Caco-2 (cell line): ENCODE results near the gene ZMYND8. TPM values are rescaled to one million over a fixed set of nuclear protein-coding genes. Genes with fewer than 3 reads are reported as not detected.

ENCODE experiments used
- BruUV-seq: library from RNA; stranded (reverse); fragments of 400-500 nt; replicated peaks from 2 replicates; lab custom pipeline; 2021; lab: Mats Ljungman, UMichigan
- CTCF ChIA-PET: fragments of 300-600 bp; sonication (Branson Sonifier 250); formaldehyde crosslinking; loops from one replicate; lab custom pipeline; 2022; ENCODE audit warnings: antibody characterized with exemption; lab: Charles Lee
- POLR2A ChIA-PET: fragments of 300-600 bp; sonication (Branson Sonifier 250); formaldehyde crosslinking; loops from one replicate; lab custom pipeline; 2022; ENCODE audit warnings: antibody characterized with exemption; lab: Charles Lee
- DNase-seq, 2 experiments: peaks; one replicate each; pipeline versions ENCODE4 v3.0.0 to v3.0.0-alpha.2; 2020 to 2022
- H3K27me3 ChIP-seq: replicated peaks from 2 replicates; pipeline ENCODE4 v1.6.0; 2011; ENCODE audit warnings: low read length; ENCODE audit not compliant: control insufficient read depth, insufficient read depth
- H3K36me3 ChIP-seq: 2 replicates; pipeline ENCODE4 v1.5.1; 2011; ENCODE audit warnings: low read length; ENCODE audit not compliant: control insufficient read depth, insufficient read depth
- H3K4me1 ChIP-seq: fragments of 250-450 bp; sonication (Bioruptor Pico); 2 replicates; pipeline ENCODE4 v1.5.1; 2020; ENCODE audit warnings: mild to moderate bottlenecking
- H3K4me3 ChIP-seq: 2 replicates; pipeline ENCODE4 v1.5.1; 2011; ENCODE audit warnings: low read depth, mild to moderate bottlenecking, control low read depth, low read length
- H3K9me3 ChIP-seq: fragments of 250-450 bp; sonication (Bioruptor Pico); 2 replicates; pipeline ENCODE4 v1.5.1; 2020; ENCODE audit warnings: mild to moderate bottlenecking, moderate library complexity
- H3K27ac Mint-ChIP-seq: one replicate; pipeline ENCODE4 v1.8.0; 2022; ENCODE audit warnings: mixed read lengths; ENCODE audit not compliant: unreplicated experiment
- H3K27me3 Mint-ChIP-seq: one replicate; pipeline ENCODE4 v1.8.0; 2022; ENCODE audit warnings: mixed read lengths; ENCODE audit not compliant: insufficient read depth, unreplicated experiment
- H3K36me3 Mint-ChIP-seq: one replicate; pipeline ENCODE4 v1.8.0; 2022; ENCODE audit warnings: mild to moderate bottlenecking, mixed read lengths; ENCODE audit not compliant: insufficient read depth, unreplicated experiment
- H3K4me1 Mint-ChIP-seq: one replicate; pipeline ENCODE4 v1.8.0; 2022; ENCODE audit warnings: low read depth, mixed read lengths; ENCODE audit not compliant: unreplicated experiment
- H3K4me3 Mint-ChIP-seq: one replicate; pipeline ENCODE4 v1.8.0; 2022; ENCODE audit warnings: mild to moderate bottlenecking, moderate library complexity, mixed read lengths; ENCODE audit not compliant: unreplicated experiment
- H3K9me3 Mint-ChIP-seq: one replicate; pipeline ENCODE4 v1.8.0; 2022; ENCODE audit warnings: mixed read lengths; ENCODE audit not compliant: unreplicated experiment
- CTCF ChIP-seq, 2 experiments: fragments of 200-600 bp in 1 of 2; IDR thresholded peaks; 1 replicate in 1 of 2; 2 replicates in 1 of 2; pipeline versions ENCODE4 v1.5.1 to v1.8.0; 2011 to 2022; ENCODE audit warnings: antibody characterized with exemption in 1 of 2, control low read depth in 1 of 2, inconsistent platforms in 1 of 2, low read depth in 1 of 2, low read length in 1 of 2, mild to moderate bottlenecking in 1 of 2, moderate library complexity in 1 of 2; ENCODE audit not compliant: insufficient read depth in 1 of 2, severe bottlenecking in 1 of 2, unreplicated experiment in 1 of 2
- intact Hi-C: fragments of 100-400 bp; cut with micrococcal nuclease; formaldehyde crosslinking; loops from one replicate; pipeline ENCODE4 v1.10.0; 2022; ENCODE audit not compliant: unreplicated experiment
- total RNA-seq: library from RNA; stranded (reverse); gene quantifications from 2 replicates; pipeline ENCODE4 v1.2.3, GENCODE V29; 2022

The ZMYND8 gene
- total RNA-seq, 1 experiment from 2014 or later = 194 TPM

- Mint-ChIP-seq H3K9me3 (no peaks in the 10 kb centered on the region), H3K4me1 (peaks cover 48% of the 10 kb centered on the region), H3K27ac (peak overlapping the region; percentile 82), H3K4me3 (no peak overlapping the region), H3K27me3 (no peaks in the 10 kb centered on the region), H3K36me3 (peaks cover 44% of the 10 kb centered on the region)
- BruUV-seq = no TSS peak
- ChIA-PET CTCF (no interaction called here), POLR2A (no interaction called here)
- DNase-seq = no peak
- intact Hi-C loops = no loop called here
- TF ChIP-seq CTCF (IDR thresholded peaks at IDR 0.05; ENCODE audit: insufficient read depth in 1 of 2, low read depth in 1 of 2, low read length in 1 of 2, severe bottlenecking in 1 of 2, unreplicated experiment in 1 of 2) = no peak
- H3K36me3 ChIP-seq = peaks cover 4% of the 10 kb centered on the region; the same call in 1 of the 2 replicates
- no peaks in the 10 kb centered on the region for H3K27me3 ChIP-seq
- peaks cover 66% of the 10 kb centered on the region for H3K4me1 ChIP-seq
- no peaks in the 10 kb centered on the region for H3K9me3 ChIP-seq
- no peak overlapping the region for H3K4me3 ChIP-seq
Observed at GRCh38 chr20:47337413-47337812, 19.1 kb downstream of the ZMYND8 start.

GRCh38 chr20:47336129-47336754 is 20.3 kb downstream of the ZMYND8 start:
- no peaks in the 10 kb centered on the region for H3K9me3 ChIP-seq
- peaks cover 64% of the 10 kb centered on the region for H3K4me1 ChIP-seq
- no TSS peak for BruUV-seq
- peak overlapping the region; percentile 17 for H3K27ac Mint-ChIP-seq
- H3K4me3 Mint-ChIP-seq = no peak overlapping the region
- no peaks in the 10 kb centered on the region for H3K27me3 ChIP-seq
- H3K36me3 Mint-ChIP-seq = peaks cover 56% of the 10 kb centered on the region
- H3K9me3 Mint-ChIP-seq = no peaks in the 10 kb centered on the region
- no peaks in the 10 kb centered on the region for H3K27me3 Mint-ChIP-seq
- TF ChIP-seq CTCF (IDR thresholded peaks at IDR 0.05; ENCODE audit: insufficient read depth in 1 of 2, low read depth in 1 of 2, low read length in 1 of 2, severe bottlenecking in 1 of 2, unreplicated experiment in 1 of 2) = no peak
- POLR2A ChIA-PET = interaction anchor here (0.5 to 1.5 kb wide), 2 partner anchors 20 to 22 kb away, joined by 3 to 9 read pairs; partner anchors contain the start of gene ZMYND8
- CTCF ChIA-PET = interaction anchor here (0.6 to 0.9 kb wide), 2 partner anchors 46 to 48 kb away, joined by 3 to 4 read pairs; no protein-coding TSS in a partner anchor
- no peak overlapping the region for H3K4me3 ChIP-seq
- H3K36me3 ChIP-seq = peaks cover 4% of the 10 kb centered on the region; the same call in 1 of the 2 replicates
- no peak for DNase-seq
- H3K4me1 Mint-ChIP-seq = peaks cover 59% of the 10 kb centered on the region
- intact Hi-C loops = loop anchor here (1.0 kb wide), 1 partner anchor 18 kb away; no protein-coding TSS in a partner anchor

GRCh38 chr20:47335251-47336128 is 21.0 kb downstream of the ZMYND8 start:
- DNase-seq = no peak
- H3K4me1 Mint-ChIP-seq = peaks cover 59% of the 10 kb centered on the region
- H3K36me3 Mint-ChIP-seq = peaks cover 63% of the 10 kb centered on the region
- no peaks in the 10 kb centered on the region for H3K27me3 Mint-ChIP-seq
- BruUV-seq = TSS peak; percentile 11
- ChIA-PET CTCF (interaction anchor here (0.6 to 0.7 kb wide), 2 partner anchors 46 to 49 kb away, joined by 3 read pairs; no protein-coding TSS in a partner anchor), POLR2A (interaction anchor here (0.5 to 1.5 kb wide), 2 partner anchors 21 to 23 kb away, joined by 3 to 9 read pairs; partner anchors contain the start of gene ZMYND8)
- H3K27me3 ChIP-seq = no peaks in the 10 kb centered on the region
- H3K36me3 ChIP-seq = peaks cover 5% of the 10 kb centered on the region; the same call in 1 of the 2 replicates
- H3K27ac Mint-ChIP-seq = no peak overlapping the region
- TF ChIP-seq CTCF (IDR thresholded peaks at IDR 0.05; ENCODE audit: insufficient read depth in 1 of 2, low read depth in 1 of 2, low read length in 1 of 2, severe bottlenecking in 1 of 2, unreplicated experiment in 1 of 2) = no peak
- H3K4me3 ChIP-seq = no peak overlapping the region
- H3K4me1 ChIP-seq = peaks cover 64% of the 10 kb centered on the region
- H3K4me3 Mint-ChIP-seq = no peak overlapping the region
- no peaks in the 10 kb centered on the region for H3K9me3 Mint-ChIP-seq
- H3K9me3 ChIP-seq = no peaks in the 10 kb centered on the region
- intact Hi-C loops = loop anchor here (1.0 kb wide), 1 partner anchor 17 kb away; no protein-coding TSS in a partner anchor
